Gastrocnemius medialis (tissue), 4 donors: ENCODE results near the gene LMAN2. TPM values are rescaled to one million over a fixed set of nuclear protein-coding genes. Genes with fewer than 3 reads are reported as not detected.
A peak's percentile ranks its signal among the peaks of the same experiment; 100 is the strongest.

Experiments used
- ATAC-seq, 2 donors: fragments of 150-250 bp; one replicate each; pipeline ENCODE4 v1.9.1; 2016
- DNase-seq, 2 donors: peaks; one replicate each; pipeline ENCODE4 v3.0.0-alpha.2; 2019
- H3K27ac ChIP-seq, 4 donors: fragments of 200-600 bp; sonication (generic); 1 replicate in 1 of 4; 2 replicates in 3 of 4; pipeline ENCODE4 v1.5.1; 2016 to 2018; ENCODE audit warnings: mild to moderate bottlenecking in 2 of 4, moderate library complexity in 1 of 4
- H3K27me3 ChIP-seq, 3 donors: fragments of 200-600 bp; sonication (generic) in 2 of 3; 1 replicate in 1 of 3; 2 replicates in 2 of 3; pipeline versions ENCODE4 v1.5.1 to v1.6.0; 2016 to 2019; ENCODE audit warnings: mild to moderate bottlenecking in 1 of 3, moderate library complexity in 1 of 3
- H3K36me3 ChIP-seq, 2 donors: fragments of 200-600 bp; sonication (generic) in 1 of 2; one replicate each; pipeline ENCODE4 v1.5.1; 2017 to 2018
- H3K4me1 ChIP-seq, 2 donors: fragments of 200-600 bp; sonication (generic) in 1 of 2; one replicate each; pipeline ENCODE4 v1.5.1; 2016 to 2017; ENCODE audit warnings: mild to moderate bottlenecking in 2 of 2
- H3K4me3 ChIP-seq, 4 donors: fragments of 200-600 bp; sonication (generic) in 3 of 4; 1 replicate in 1 of 4; 2 replicates in 3 of 4; pipeline ENCODE4 v1.5.1; 2016 to 2019; ENCODE audit warnings: mild to moderate bottlenecking in 2 of 4
- H3K9me3 ChIP-seq, 3 donors: fragments of 200-600 bp; sonication (generic) in 2 of 3; 1 replicate in 1 of 3; 2 replicates in 2 of 3; pipeline ENCODE4 v1.5.1; 2016 to 2019
- POLR2A ChIP-seq, 2 donors: fragments of 450-650 bp; IDR thresholded peaks; one replicate each; pipeline ENCODE4 v1.6.1; 2017; ENCODE audit warnings: antibody characterized with exemption in 2 of 2, mild to moderate bottlenecking in 2 of 2, moderate library complexity in 2 of 2
- in situ Hi-C, 4 donors: fragments of 200-750 bp; cut with MboI; loops; one replicate each; pipeline versions ENCODE4 v1.15.0 to v1.8.0; 2017; ENCODE audit warnings: low sequenced_read_pairs in 4 of 4
- intact Hi-C: fragments of 100-400 bp; cut with DNase I; formaldehyde crosslinking; loops from one replicate; pipeline ENCODE4 v1.15.1; 2023; ENCODE audit warnings: low total_unique reads
- total RNA-seq, 4 donors: library from RNA; depleted of rRNA; stranded (reverse); fragments of >200 nt; gene quantifications; one replicate each; pipeline versions ENCODE4 v1.1.0 to v1.2.3, GENCODE V29; 2016
- TF ChIP-seq, protein P1 (sequence below), 5 experiments: fragments of 450-650 bp in 3 of 5; fragments of 200-600 bp in 2 of 5; sonication (generic) in 2 of 5; IDR thresholded peaks in 4 of 5; conservative IDR thresholded peaks in 1 of 5; 1 replicate in 4 of 5; 2 replicates in 1 of 5; pipeline ENCODE4 v1.5.1; 2016 to 2019; ENCODE audit warnings: antibody characterized with exemption in 5 of 5, mild to moderate bottlenecking in 3 of 5, moderate library complexity in 3 of 5

Gene LMAN2, protein sequence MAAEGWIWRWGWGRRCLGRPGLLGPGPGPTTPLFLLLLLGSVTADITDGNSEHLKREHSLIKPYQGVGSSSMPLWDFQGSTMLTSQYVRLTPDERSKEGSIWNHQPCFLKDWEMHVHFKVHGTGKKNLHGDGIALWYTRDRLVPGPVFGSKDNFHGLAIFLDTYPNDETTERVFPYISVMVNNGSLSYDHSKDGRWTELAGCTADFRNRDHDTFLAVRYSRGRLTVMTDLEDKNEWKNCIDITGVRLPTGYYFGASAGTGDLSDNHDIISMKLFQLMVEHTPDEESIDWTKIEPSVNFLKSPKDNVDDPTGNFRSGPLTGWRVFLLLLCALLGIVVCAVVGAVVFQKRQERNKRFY
- 100 to 1,000 TPM in 1 of 4 donors, 10 to 100 TPM in 3; 70.2 to 109 (median 86.6) TPM for total RNA-seq

DNA sequence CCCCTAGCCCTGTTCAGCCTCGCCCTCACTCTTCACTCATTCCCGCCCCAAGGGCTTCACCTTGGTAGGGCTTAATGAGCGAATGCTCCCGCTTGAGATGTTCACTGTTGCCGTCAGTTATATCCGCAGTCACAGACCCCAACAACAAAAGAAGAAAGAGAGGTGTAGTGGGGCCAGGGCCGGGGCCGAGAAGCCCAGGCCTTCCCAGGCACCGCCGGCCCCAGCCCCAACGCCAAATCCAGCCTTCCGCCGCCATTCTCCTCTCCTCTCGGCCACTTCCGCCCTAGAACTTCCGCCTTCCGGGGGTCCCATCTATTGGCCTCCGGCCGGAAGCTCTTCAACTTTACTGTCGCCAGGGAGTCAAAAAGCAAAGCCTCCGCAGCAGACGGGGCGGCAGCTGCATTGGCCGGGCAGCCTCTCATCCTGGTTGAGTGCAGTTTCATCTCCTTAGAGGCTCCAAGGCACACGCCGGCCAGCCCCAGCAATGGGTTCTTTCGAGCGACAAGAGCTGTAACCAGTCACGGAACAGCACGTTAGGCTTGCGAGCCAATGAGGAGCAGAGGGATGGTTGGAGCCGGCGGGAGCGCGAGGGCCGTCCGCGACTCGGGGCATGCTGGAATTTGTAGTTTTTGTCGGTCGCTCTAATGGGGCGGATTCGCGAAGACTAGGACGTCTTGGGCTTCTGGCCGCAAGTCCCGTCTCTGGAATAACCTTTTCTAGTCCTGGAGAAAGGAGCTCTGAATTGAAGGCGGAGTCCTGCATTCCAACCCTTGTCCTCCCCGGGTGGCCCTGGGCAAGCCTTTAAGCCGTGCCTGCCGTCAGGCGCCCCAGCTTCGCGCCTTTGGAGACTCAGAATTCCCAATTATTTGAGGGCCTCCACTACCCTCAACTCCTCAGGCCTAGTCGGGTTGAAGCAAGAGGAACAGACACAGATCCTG, at the start of gene LMAN2:
Gene LMAN2, minus strand, starts transcription at position 277 of the 938 bp plus-strand sequence. Its CDS starts 21 bp downstream, at position 256.
- no peaks in the 10 kb centered on the region for H3K9me3 ChIP-seq
- intact Hi-C loops (loop anchor here (2.0 kb wide), 1 partner anchor 49 kb away; the partner anchor contains the start of genes PRELID1 and RAB24), in situ Hi-C loops (no loop called here)
- peaks cover 0 to 8% of the 10 kb centered on the region in 2 donors for H3K36me3 ChIP-seq
- H3K4me1 ChIP-seq = peaks cover 27 to 33% of the 10 kb centered on the region in 2 donors
- H3K4me3 ChIP-seq = peak within 1 kb of the TSS; percentile 74 to 90 (median 77)
- peak; percentile 93 for DNase-seq
- H3K27ac ChIP-seq = peak within 1 kb of the TSS; percentile 80 to 96 (median 90)
- TF ChIP-seq, protein P1, sequence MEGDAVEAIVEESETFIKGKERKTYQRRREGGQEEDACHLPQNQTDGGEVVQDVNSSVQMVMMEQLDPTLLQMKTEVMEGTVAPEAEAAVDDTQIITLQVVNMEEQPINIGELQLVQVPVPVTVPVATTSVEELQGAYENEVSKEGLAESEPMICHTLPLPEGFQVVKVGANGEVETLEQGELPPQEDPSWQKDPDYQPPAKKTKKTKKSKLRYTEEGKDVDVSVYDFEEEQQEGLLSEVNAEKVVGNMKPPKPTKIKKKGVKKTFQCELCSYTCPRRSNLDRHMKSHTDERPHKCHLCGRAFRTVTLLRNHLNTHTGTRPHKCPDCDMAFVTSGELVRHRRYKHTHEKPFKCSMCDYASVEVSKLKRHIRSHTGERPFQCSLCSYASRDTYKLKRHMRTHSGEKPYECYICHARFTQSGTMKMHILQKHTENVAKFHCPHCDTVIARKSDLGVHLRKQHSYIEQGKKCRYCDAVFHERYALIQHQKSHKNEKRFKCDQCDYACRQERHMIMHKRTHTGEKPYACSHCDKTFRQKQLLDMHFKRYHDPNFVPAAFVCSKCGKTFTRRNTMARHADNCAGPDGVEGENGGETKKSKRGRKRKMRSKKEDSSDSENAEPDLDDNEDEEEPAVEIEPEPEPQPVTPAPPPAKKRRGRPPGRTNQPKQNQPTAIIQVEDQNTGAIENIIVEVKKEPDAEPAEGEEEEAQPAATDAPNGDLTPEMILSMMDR (IDR thresholded peaks at IDR 0.05 in 4 of 5, conservative IDR thresholded peaks at IDR 0.05 in 1 of 5) = no peak
- peak; percentile 38 to 79 for TF ChIP-seq POLR2A (IDR thresholded peaks at IDR 0.05)
- no peaks in the 10 kb centered on the region for H3K27me3 ChIP-seq
- ATAC-seq = peak; percentile 99

DNA sequence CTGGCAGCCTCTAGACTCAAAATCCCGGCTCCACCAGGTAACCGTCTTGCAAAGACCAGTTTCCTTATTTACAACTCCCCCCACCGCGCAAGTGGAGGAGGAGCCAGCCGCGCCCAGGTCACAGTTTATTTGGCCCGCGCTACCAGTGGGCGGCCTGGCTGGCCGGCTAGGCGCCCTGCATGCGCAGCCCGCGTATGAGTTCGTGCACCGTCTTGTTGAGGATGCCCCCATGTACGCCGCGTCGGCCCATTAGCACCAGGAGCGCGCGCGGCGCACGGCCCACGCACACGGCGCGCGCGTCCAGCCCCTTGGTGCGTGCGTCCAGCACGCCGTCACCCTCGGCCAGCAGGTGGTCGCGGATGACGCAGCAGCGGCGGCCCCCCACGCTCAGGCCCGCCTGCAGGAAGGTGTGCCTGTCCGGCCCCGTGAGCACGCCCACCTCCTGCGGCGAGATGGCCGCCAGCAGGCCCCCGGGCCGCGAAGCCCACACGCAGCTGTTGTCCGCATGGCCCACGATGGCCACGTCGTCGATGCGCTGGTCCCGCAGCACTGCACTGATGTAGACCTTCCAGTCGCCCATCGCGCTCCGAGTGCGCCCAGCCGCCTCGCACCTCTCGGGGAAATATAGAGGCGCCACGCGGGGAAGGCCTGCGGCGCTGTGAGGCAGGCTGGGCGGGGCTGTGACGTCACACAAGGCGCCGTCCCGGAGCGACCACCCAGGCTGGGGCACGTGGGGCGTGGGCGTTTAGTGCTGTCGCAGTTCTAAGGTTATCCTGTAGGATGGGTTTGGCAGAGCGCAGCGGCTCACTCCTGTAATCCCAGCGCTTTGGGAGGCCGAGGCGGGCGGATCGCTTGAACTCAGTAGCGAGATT, 48.8 kb upstream of the LMAN2 start, which contains the start of gene PFN3:
Gene PFN3, minus strand, starts transcription at position 665 of the 872 bp plus-strand sequence. Its CDS starts 85 bp downstream, at position 580.
- ATAC-seq (no peak), DNase-seq (no peak)
- peaks cover 62 to 66% (median 63%) of the 10 kb centered on the region in 3 donors for H3K27me3 ChIP-seq
- intact Hi-C loops (no loop called here), in situ Hi-C loops (loop anchor here (10.0 to 25.0 kb wide), 4 partner anchors 45 to 112 kb away; partner anchors contain the start of genes DOK3 (in 2 of the 4), DDX41 (in 1 of the 4) and PRR7 (in 1 of the 4))
- H3K4me1 ChIP-seq = peaks cover 27 to 28% of the 10 kb centered on the region in 2 donors
- H3K4me3 ChIP-seq = no peak within 1 kb of the TSS
- H3K9me3 ChIP-seq = no peaks in the 10 kb centered on the region
- H3K36me3 ChIP-seq = no peaks in the 10 kb centered on the region
- H3K27ac ChIP-seq = no peak within 1 kb of the TSS
- TF ChIP-seq POLR2A (IDR thresholded peaks at IDR 0.05) = no peak
- TF ChIP-seq, protein P1 (IDR thresholded peaks at IDR 0.05 in 4 of 5, conservative IDR thresholded peaks at IDR 0.05 in 1 of 5) = no peak

DNA sequence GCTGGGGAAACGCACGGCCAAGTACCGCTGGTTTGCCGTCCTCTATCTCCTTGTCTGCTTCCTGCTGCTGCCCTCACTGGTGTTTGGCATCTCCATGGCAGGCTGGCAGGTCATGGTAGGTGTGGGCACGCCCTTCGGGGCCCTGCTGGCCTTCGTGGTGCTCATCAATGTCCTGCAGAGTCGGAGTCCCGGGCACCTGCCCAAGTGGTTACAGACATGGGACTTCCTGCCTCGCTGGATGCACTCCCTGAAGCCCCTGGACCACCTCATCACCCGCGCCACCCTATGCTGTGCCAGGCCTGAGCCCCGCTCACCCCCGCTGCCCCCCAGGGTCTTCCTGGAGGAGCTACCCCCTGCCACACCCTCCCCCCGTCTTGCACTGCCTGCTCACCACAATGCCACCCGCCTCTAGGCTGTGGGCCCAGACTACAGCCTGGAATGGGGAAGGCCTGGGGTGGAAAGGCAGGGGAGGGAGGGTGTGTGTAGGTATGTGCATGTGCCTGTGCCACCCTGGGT, 46.5 kb upstream of the LMAN2 start:
- H3K36me3 ChIP-seq = no peaks in the 10 kb centered on the region
- H3K4me1 ChIP-seq = peaks cover 10 to 12% of the 10 kb centered on the region in 2 donors
- intact Hi-C loops (no loop called here), in situ Hi-C loops (loop anchor here in 2 of 4 donors (10.0 to 25.0 kb wide), 2 partner anchors 47 to 114 kb away; partner anchors contain the start of genes DDX41 (in 1 of the 2), DOK3 (in 1 of the 2) and PRR7 (in 1 of the 2))
- TF ChIP-seq, protein P1 (IDR thresholded peaks at IDR 0.05 in 4 of 5, conservative IDR thresholded peaks at IDR 0.05 in 1 of 5) = no peak
- no peak for TF ChIP-seq POLR2A (IDR thresholded peaks at IDR 0.05)
- no peak overlapping the region for H3K27ac ChIP-seq
- DNase-seq (no peak), ATAC-seq (no peak)
- no peaks in the 10 kb centered on the region for H3K9me3 ChIP-seq
- no peak overlapping the region for H3K4me3 ChIP-seq
- peaks cover 46 to 50% (median 50%) of the 10 kb centered on the region in 3 donors for H3K27me3 ChIP-seq
